Panc1 (cell line): ENCODE measurements around the gene NTN4. TPM values are rescaled to one million over a fixed set of nuclear protein-coding genes. Genes with fewer than 3 reads are reported as not detected.

Experiments
- ATAC-seq: fragments of 200-7000 bp; cut with Tn5 transposase; 2 replicates; pipeline ENCODE4 v1.9.1; 2020; ENCODE audit warnings: mild to moderate bottlenecking, moderate library complexity
- BruUV-seq: library from RNA; stranded (reverse); fragments of 400-500 nt; replicated peaks from 2 replicates; lab custom pipeline; 2021; lab: Mats Ljungman, UMichigan
- CTCF ChIA-PET: fragments of 300-600 bp; sonication (Branson Sonifier 250); formaldehyde crosslinking; loops from one replicate; lab custom pipeline; 2022; ENCODE audit warnings: antibody characterized with exemption; lab: Charles Lee
- POLR2A ChIA-PET: fragments of 300-600 bp; sonication (Branson Sonifier 250); formaldehyde crosslinking; loops from one replicate; lab custom pipeline; 2022; ENCODE audit warnings: antibody characterized with exemption; lab: Charles Lee
- DNase-seq: peaks from one replicate; pipeline ENCODE4 v3.0.0-alpha.2; 2010; ENCODE audit warnings: low read depth, low spot score
- H3K27ac ChIP-seq: 2 replicates; pipeline ENCODE4 v1.5.1; 2011; ENCODE audit warnings: mild to moderate bottlenecking, low read length, inconsistent platforms
- H3K27me3 ChIP-seq: fragments of 200-500 bp; sonication (Bioruptor generic); 2 replicates; pipeline ENCODE4 v1.6.0; 2014; ENCODE audit warnings: low read length, inconsistent platforms; ENCODE audit not compliant: control insufficient read depth, insufficient read depth
- H3K36me3 ChIP-seq: fragments of 200-500 bp; sonication (Bioruptor generic); 2 replicates; pipeline ENCODE4 v1.5.1; 2014; ENCODE audit warnings: inconsistent platforms, mild to moderate bottlenecking, low read length, moderate library complexity; ENCODE audit not compliant: control insufficient read depth, insufficient read depth
- H3K4me1 ChIP-seq: 2 replicates; pipeline ENCODE4 v1.5.1; 2011; ENCODE audit warnings: inconsistent platforms, mild to moderate bottlenecking, low read length, moderate library complexity; ENCODE audit not compliant: control insufficient read depth, insufficient read depth
- H3K4me3 ChIP-seq, 2 experiments: 2 replicates each; pipeline ENCODE4 v1.5.1; 2011 to 2012; ENCODE audit warnings: low read depth in 2 of 2, low read length in 2 of 2, mild to moderate bottlenecking in 2 of 2, inconsistent platforms in 1 of 2, moderate library complexity in 1 of 2
- H3K9me3 ChIP-seq: fragments of 200-500 bp; sonication (Bioruptor generic); 2 replicates; pipeline ENCODE4 v1.5.1; 2014; ENCODE audit warnings: low read depth, mild to moderate bottlenecking, inconsistent platforms, low read length, moderate library complexity; ENCODE audit not compliant: control insufficient read depth, insufficient read depth
- CTCF ChIP-seq: fragments of 450-650 bp; IDR thresholded peaks from 2 replicates; pipeline ENCODE4 v1.5.1; 2017; ENCODE audit warnings: mild to moderate bottlenecking
- POLR2AphosphoS5 ChIP-seq: IDR thresholded peaks from 2 replicates; pipeline ENCODE4 v1.6.1; 2012; ENCODE audit warnings: mild to moderate bottlenecking, low read depth, low read length, moderate library complexity
- REST ChIP-seq, 2 experiments: IDR thresholded peaks; 2 replicates each; pipeline ENCODE4 v1.6.1; 2011 to 2012; ENCODE audit warnings: low read depth in 2 of 2, control low read depth in 1 of 2, low read length in 1 of 2, mild to moderate bottlenecking in 1 of 2, moderate library complexity in 1 of 2; ENCODE audit not compliant: insufficient read depth in 1 of 2
- SIN3A ChIP-seq: IDR thresholded peaks from 2 replicates; pipeline ENCODE4 v1.6.1; 2012; ENCODE audit warnings: low read depth, mild to moderate bottlenecking, low read length, moderate library complexity, borderline replicate concordance; ENCODE audit not compliant: insufficient read depth
- TCF7L2 ChIP-seq: IDR thresholded peaks from 2 replicates; pipeline ENCODE4 v1.6.1; 2011; ENCODE audit warnings: mild to moderate bottlenecking, low read depth, low read length, inconsistent platforms
- in situ Hi-C: cut with HindIII; loops from 2 replicates; pipeline ENCODE4 v1.10.0; 2016; ENCODE audit warnings: low sequenced_read_pairs, low pct_unique_long_range_greater_than_20kb
- intact Hi-C: fragments of 100-400 bp; cut with micrococcal nuclease; formaldehyde crosslinking; loops from one replicate; pipeline ENCODE4 v1.10.0; 2022; ENCODE audit not compliant: unreplicated experiment
- total RNA-seq: library from RNA; stranded (reverse); gene quantifications from one replicate; pipeline ENCODE4 v1.2.1, GENCODE V29; 2021; ENCODE audit not compliant: unreplicated experiment

The NTN4 gene
- total RNA-seq, 1 experiment from 2014 or later, result 17.1 TPM

- no peaks in the 10 kb centered on the region; the same call in 1 of the 2 replicates for H3K27me3 ChIP-seq
- in situ Hi-C loops, result no loop called here
- ChIA-PET POLR2A (no interaction called here), CTCF (interaction anchor here (0.6 kb wide), 1 partner anchor 383 kb away, joined by 7 read pairs; no protein-coding TSS in a partner anchor)
- no peaks in the 10 kb centered on the region for H3K4me1 ChIP-seq
- BruUV-seq, result no TSS peak
- no peak overlapping the region for H3K27ac ChIP-seq
- no peaks in the 10 kb centered on the region for H3K9me3 ChIP-seq
- DNase-seq, result no peak
- ATAC-seq, result no peak
- H3K4me3 ChIP-seq, result no peak overlapping the region
- TF ChIP-seq POLR2AphosphoS5 (no peak), CTCF (no peak), SIN3A (no peak), TCF7L2 (no peak), REST (IDR thresholded peaks at IDR 0.05; ENCODE audit: insufficient read depth in 1 of 2, low read depth in 2 of 2, low read length in 1 of 2) (no peak)
- intact Hi-C loops, result no loop called here
- H3K36me3 ChIP-seq, result no peaks in the 10 kb centered on the region
These were observed 174.8 kb downstream of the NTN4 start for GRCh38 chr12:95615749-95616148.

GRCh38 chr12:95614390-95614982, 176.1 kb downstream of the NTN4 start:
- CTCF ChIA-PET, result interaction anchor here (0.6 kb wide), 1 partner anchor 80 kb away, joined by 4 read pairs; no protein-coding TSS in a partner anchor

More at GRCh38 chr12:95614390-95614982, 176.1 kb downstream of the NTN4 start:
- Histone ChIP-seq H3K4me1 (no peaks in the 10 kb centered on the region), H3K36me3 (no peaks in the 10 kb centered on the region), H3K27ac (no peak overlapping the region), H3K27me3 (no peaks in the 10 kb centered on the region; the same call in 1 of the 2 replicates), H3K9me3 (no peaks in the 10 kb centered on the region), H3K4me3 (no peak overlapping the region)
- POLR2A ChIA-PET, result no interaction called here
- in situ Hi-C loops (no loop called here), intact Hi-C loops (no loop called here)
- no peak for DNase-seq
- no peak for TF ChIP-seq TCF7L2
- no peak for TF ChIP-seq SIN3A
- no peak for TF ChIP-seq POLR2AphosphoS5
- no peak for TF ChIP-seq CTCF
- no peak for TF ChIP-seq REST (IDR thresholded peaks at IDR 0.05; ENCODE audit: insufficient read depth in 1 of 2, low read depth in 2 of 2, low read length in 1 of 2)
- BruUV-seq, result no TSS peak
- no peak for ATAC-seq
